H1 (cell line): Measurements from ENCODE around the gene KXD1. TPM values are rescaled to one million over a fixed set of nuclear protein-coding genes. Genes with fewer than 3 reads are reported as not detected.

Experiments used
- CTCF ChIA-PET: fragments of 300-600 bp; sonication (Branson Sonifier 250); formaldehyde crosslinking; loops from one replicate; lab custom pipeline; 2021; ENCODE audit not compliant: partially characterized antibody; lab: Charles Lee
- POLR2A ChIA-PET: fragments of 300-600 bp; sonication (Branson Sonifier 250); formaldehyde crosslinking; loops from one replicate; lab custom pipeline; 2021; ENCODE audit warnings: inconsistent platforms; ENCODE audit not compliant: partially characterized antibody; lab: Charles Lee
- DNase-seq, 2 experiments: peaks; one replicate each; pipeline versions ENCODE4 v3.0.0 to v3.0.0-alpha.2; 2010 to 2022; ENCODE audit warnings: low spot score in 2 of 2, low read depth in 1 of 2, mixed read lengths in 1 of 2
- FAIRE-seq: peaks from 2 replicates; lab custom pipeline; 2011; peaks lifted over from hg19 to GRCh38; lab: Jason Lieb, UNC
- H2AFZ ChIP-seq: 2 replicates; pipeline ENCODE4 v1.8.1; 2012; ENCODE audit warnings: low read length, inconsistent platforms
- H2AK5ac ChIP-seq: 2 replicates; pipeline ENCODE4 v1.6.1; 2013; ENCODE audit warnings: low read depth, low read length
- H2BK120ac ChIP-seq: replicated peaks from 2 replicates; pipeline ENCODE3; 2013; ENCODE audit warnings: low read depth, low read length, inconsistent platforms
- H2BK12ac ChIP-seq: 2 replicates; pipeline ENCODE4 v1.6.1; 2013; ENCODE audit warnings: low read depth, low read length
- H2BK15ac ChIP-seq: 2 replicates; pipeline ENCODE4 v1.6.1; 2013; ENCODE audit warnings: low read length
- H2BK20ac ChIP-seq: 2 replicates; pipeline ENCODE4 v1.6.1; 2013; ENCODE audit warnings: low read length
- H2BK5ac ChIP-seq: 2 replicates; pipeline ENCODE4 v1.6.1; 2013; ENCODE audit warnings: low read depth, low read length
- H3K14ac ChIP-seq: 2 replicates; pipeline ENCODE4 v1.6.1; 2013; ENCODE audit warnings: inconsistent platforms; ENCODE audit not compliant: insufficient read length
- H3K18ac ChIP-seq: 2 replicates; pipeline ENCODE4 v1.6.1; 2013; ENCODE audit warnings: low read length; ENCODE audit errors: extremely low read depth
- H3K23ac ChIP-seq: 2 replicates; pipeline ENCODE4 v1.6.1; 2013; ENCODE audit warnings: inconsistent platforms; ENCODE audit not compliant: insufficient read length
- H3K23me2 ChIP-seq: 2 replicates; pipeline ENCODE4 v1.6.1; 2013; ENCODE audit warnings: low read depth, low read length
- H3K27ac ChIP-seq: 2 replicates; pipeline ENCODE4 v1.6.1; 2011; ENCODE audit warnings: low read depth, low read length, inconsistent platforms
- H3K27me3 ChIP-seq, 4 experiments: replicated peaks in 1 of 4; 1 replicate in 1 of 4; 2 replicates in 3 of 4; pipeline versions ENCODE4 v1.6.1 to v1.8.1; 2011 to 2013; ENCODE audit warnings: low read length in 3 of 4, mild to moderate bottlenecking in 3 of 4, inconsistent platforms in 2 of 4, mixed read lengths in 2 of 4, moderate library complexity in 1 of 4; ENCODE audit not compliant: control insufficient read depth in 3 of 4, insufficient read depth in 3 of 4; ENCODE audit errors: extremely low read depth in 1 of 4
- H3K36me3 ChIP-seq, 4 experiments: 2 replicates each; pipeline versions ENCODE4 v1.6.1 to v1.8.1; 2011 to 2013; ENCODE audit warnings: mild to moderate bottlenecking in 4 of 4, low read length in 3 of 4, moderate library complexity in 2 of 4, control low read depth in 1 of 4, inconsistent platforms in 1 of 4; ENCODE audit not compliant: insufficient read depth in 4 of 4, control insufficient read depth in 2 of 4
- H3K4ac ChIP-seq: replicated peaks from 2 replicates; pipeline ENCODE3; 2013; ENCODE audit warnings: low read length, low read depth, mixed read lengths, inconsistent platforms; ENCODE audit not compliant: insufficient read length
- H3K4me1 ChIP-seq, 4 experiments: replicated peaks in 1 of 4; 1 replicate in 1 of 4; 2 replicates in 3 of 4; pipeline versions ENCODE4 v1.6.1 to v1.8.1; 2011 to 2013; ENCODE audit warnings: low read length in 3 of 4, inconsistent platforms in 2 of 4, mixed read lengths in 1 of 4; ENCODE audit not compliant: insufficient read depth in 4 of 4, control insufficient read depth in 3 of 4
- H3K4me2 ChIP-seq, 2 experiments: 2 replicates each; pipeline versions ENCODE4 v1.6.1 to v1.8.1; 2011 to 2013; ENCODE audit warnings: low read depth in 2 of 2, low read length in 2 of 2, control low read depth in 1 of 2, inconsistent platforms in 1 of 2, mild to moderate bottlenecking in 1 of 2; ENCODE audit not compliant: insufficient read depth in 1 of 2
- H3K4me3 ChIP-seq, 4 experiments: fragments of 200-600, 300-600 bp in 1 of 4; sonication (generic), shearing (Covaris generic), sonication (Bioruptor Twin) in 1 of 4; 2 replicates each; pipeline versions ENCODE4 v1.5.1 to v1.8.1; 2011 to 2016; ENCODE audit warnings: low read length in 4 of 4, low read depth in 3 of 4, control low read depth in 2 of 4, inconsistent platforms in 2 of 4, mild to moderate bottlenecking in 2 of 4, mixed read lengths in 1 of 4, moderate library complexity in 1 of 4; ENCODE audit not compliant: insufficient read depth in 2 of 4; ENCODE audit errors: extremely low read depth in 1 of 4
- H3K56ac ChIP-seq: replicated peaks from 2 replicates; pipeline ENCODE3; 2013; ENCODE audit warnings: low read depth, mild to moderate bottlenecking, mixed read lengths, low read length, inconsistent platforms; ENCODE audit not compliant: insufficient read length
- H3K79me1 ChIP-seq: 2 replicates; pipeline ENCODE4 v1.6.1; 2013; ENCODE audit warnings: low read depth, low read length, control low read depth
- H3K79me2 ChIP-seq, 2 experiments: 2 replicates each; pipeline versions ENCODE4 v1.6.1 to v1.8.1; 2012 to 2013; ENCODE audit warnings: low read length in 2 of 2, mild to moderate bottlenecking in 2 of 2, inconsistent platforms in 1 of 2; ENCODE audit not compliant: insufficient read depth in 2 of 2, control insufficient read depth in 1 of 2
- H3K9ac ChIP-seq, 4 experiments: replicated peaks in 1 of 4; 1 replicate in 1 of 4; 2 replicates in 3 of 4; pipeline versions ENCODE4 v1.6.1 to v1.8.1; 2011 to 2013; ENCODE audit warnings: low read depth in 3 of 4, low read length in 3 of 4, control low read depth in 2 of 4, mild to moderate bottlenecking in 2 of 4, moderate library complexity in 2 of 4, inconsistent platforms in 1 of 4; ENCODE audit errors: extremely low read depth in 1 of 4
- H3K9me3 ChIP-seq, 2 experiments: 2 replicates each; pipeline versions ENCODE4 v1.6.1 to v1.8.1; 2012 to 2013; ENCODE audit warnings: mild to moderate bottlenecking in 2 of 2, moderate library complexity in 2 of 2, control low read depth in 1 of 2, inconsistent platforms in 1 of 2, low read depth in 1 of 2, low read length in 1 of 2, mixed read lengths in 1 of 2; ENCODE audit not compliant: insufficient read depth in 2 of 2
- H4K20me1 ChIP-seq, 2 experiments: replicated peaks in 1 of 2; 2 replicates each; pipeline versions ENCODE3 to v1.8.1; 2011 to 2013; ENCODE audit warnings: inconsistent platforms in 2 of 2, low read length in 2 of 2, mild to moderate bottlenecking in 1 of 2; ENCODE audit not compliant: insufficient read depth in 2 of 2, control insufficient read depth in 1 of 2
- H4K5ac ChIP-seq: 2 replicates; pipeline ENCODE4 v1.6.1; 2013; ENCODE audit warnings: low read length, low read depth, mixed read lengths, inconsistent platforms; ENCODE audit not compliant: insufficient read length
- H4K8ac ChIP-seq: 2 replicates; pipeline ENCODE4 v1.8.0; 2013; ENCODE audit warnings: mild to moderate bottlenecking, moderate library complexity, low read length, inconsistent platforms; ENCODE audit not compliant: insufficient read depth; ENCODE audit errors: extremely low read depth
- H4K91ac ChIP-seq: replicated peaks from 2 replicates; pipeline ENCODE3; 2013; ENCODE audit warnings: low read length, mixed read lengths, inconsistent platforms; ENCODE audit not compliant: insufficient read length
- POLR2AphosphoS5 ChIP-seq: IDR thresholded peaks from 2 replicates; pipeline ENCODE4 v1.6.1; 2011; ENCODE audit warnings: low read depth, low read length
- WGBS, 2 experiments: shearing (Covaris generic) in 1 of 2; methylation state at CpG; one replicate each; pipeline versions ENCODE4 v1.1.6 to v1.1.7; 2013 to 2015; ENCODE audit warnings: low lambda C conversion rate in 2 of 2, mixed read lengths in 2 of 2, inconsistent platforms in 1 of 2, low coverage in 1 of 2, missing lambda C conversion rate in 1 of 2; ENCODE audit not compliant: insufficient replicate concordance in 2 of 2, insufficient coverage in 1 of 2, insufficient read length in 1 of 2; ENCODE audit errors: extremely low coverage in 1 of 2, missing lambda C conversion rate in 1 of 2; 5-methylcytosine and 5-hydroxymethylcytosine counted together
- polyA plus RNA-seq, 7 experiments: library from polyadenylated mRNA; depleted of rRNA in 3 of 7; stranded (reverse) in 5 of 7; unstranded in 2 of 7; fragments of >200 nt in 5 of 7; fragments of 200-250 nt in 2 of 7; gene quantifications; 1 replicate in 5 of 7; 2 replicates in 1 of 7; 4 replicates in 1 of 7; pipeline versions ENCODE4 v1.2.1 to v1.2.3, GENCODE V29; 2011 to 2013; ENCODE audit warnings: missing spikeins in 2 of 7, mixed read lengths in 2 of 7
- total RNA-seq: library from RNA; stranded (reverse); fragmentation: NEBNext Ultra II Directional; extraction: Animal tissue kit (Norgen Biotek cat#: 25700); gene quantifications from 2 replicates; pipeline ENCODE4 v1.2.1, GENCODE V29; 2021

Gene KXD1
- total and polyA plus RNA-seq, 2 of the 8 experiments (the other 6 are each of a cell fraction or from before 2014, with no cell fraction given), result 115 to 267 TPM

GRCh38 chr19:18541258-18541991, 16.2 kb upstream of the KXD1 start:
- Histone ChIP-seq H3K36me3 (peaks cover 12 to 43% (median 27%) of the 10 kb centered on the region in 4 experiments), H4K8ac (peak overlapping the region; percentile 38; the same call in 1 of the 2 replicates), H3K14ac (no peak overlapping the region), H3K23me2 (peaks cover 8% of the 10 kb centered on the region), H3K79me2 (peaks cover 0 to 16% of the 10 kb centered on the region in 2 experiments; a peak in 2 of 4 replicates), H3K18ac (no peak overlapping the region), H4K91ac (no peak overlapping the region), H3K23ac (no peak overlapping the region), H3K79me1 (no peaks in the 10 kb centered on the region; the same call in 1 of the 2 replicates), H2BK5ac (0 out of 2 replicates have a peak overlapping the region, but pooled peaks have one; percentile 35), H3K27ac (no peak overlapping the region), H3K4me1 (peaks cover 0 to 9% (median 4%) of the 10 kb centered on the region in 4 experiments; a peak in 1 of 7 replicates), H3K56ac (no peak overlapping the region), H2BK20ac (no peak overlapping the region), H4K20me1 (peaks cover 2 to 4% of the 10 kb centered on the region in 2 experiments), H2BK120ac (no peak overlapping the region), H2BK12ac (no peak overlapping the region), H2AK5ac (no peak overlapping the region), H3K4ac (no peak overlapping the region), H4K5ac (no peak overlapping the region), H3K4me3 (no peak overlapping the region), H3K9me3 (no peaks in the 10 kb centered on the region), H3K27me3 (no peaks in the 10 kb centered on the region), H3K9ac (no peak overlapping the region), H2AFZ (no peak overlapping the region), H3K4me2 (no peak overlapping the region; a peak in 1 of 4 replicates), H2BK15ac (no peak overlapping the region)
- POLR2A ChIA-PET, result interaction anchor here (0.8 to 1.4 kb wide), 4 partner anchors 11 to 39 kb away, joined by 3 to 4 read pairs (median 4); no protein-coding TSS in a partner anchor
- CTCF ChIA-PET, result no interaction called here
- WGBS, 2 experiments, result 91% methylated on average over 21 of the region's 21 CpGs; no CpG with 5 or more reads in 1 of the 2 experiments
- no peak for FAIRE-seq
- DNase-seq, result no peak
- no peak for TF ChIP-seq POLR2AphosphoS5
